Breast epithelium (tissue), 3 donors: ENCODE measurements around the gene CDC73.

Experiments used
- CTCF ChIP-seq, 3 donors: fragments of 450-650 bp; IDR thresholded peaks; one replicate each; pipeline ENCODE4 v1.5.1; 2016 to 2017; ENCODE audit warnings: antibody characterized with exemption in 3 of 3, mild to moderate bottlenecking in 3 of 3, moderate library complexity in 3 of 3
- POLR2A ChIP-seq: fragments of 450-650 bp; IDR thresholded peaks from one replicate; pipeline ENCODE4 v1.6.1; 2016; ENCODE audit warnings: antibody characterized with exemption, mild to moderate bottlenecking, moderate library complexity
- POLR2AphosphoS5 ChIP-seq, 3 donors: sonication (generic); formaldehyde crosslinking; IDR thresholded peaks; one replicate each; pipeline ENCODE4 v1.6.1; 2017; ENCODE audit warnings: antibody characterized with exemption in 3 of 3

GRCh38 chr1:193192586-193192985 lies 70.8 kb downstream of the CDC73 start:
- TF ChIP-seq CTCF (IDR thresholded peaks at IDR 0.05), result no peak
- TF ChIP-seq POLR2A, result no peak
- TF ChIP-seq POLR2AphosphoS5 (IDR thresholded peaks at IDR 0.05), result no peak
